Keratinocyte (primary cell): Measurements from ENCODE around the gene ITPKB.

ENCODE experiments used
- CTCF ChIP-seq, 3 experiments: IDR thresholded peaks in 1 of 3; conservative IDR thresholded peaks in 1 of 3; optimal IDR thresholded peaks in 1 of 3; 2 replicates in 2 of 3; 3 replicates in 1 of 3; pipeline versions ENCODE3 to v1.5.1; 2011; ENCODE audit warnings: low read length in 3 of 3, mild to moderate bottlenecking in 3 of 3, moderate library complexity in 2 of 3, control low read depth in 1 of 3, inconsistent platforms in 1 of 3; ENCODE audit not compliant: insufficient read depth in 2 of 3; ENCODE audit errors: extremely low read depth in 1 of 3
- EZH2 ChIP-seq: IDR thresholded peaks from one replicate; pipeline ENCODE4 v1.6.1; 2012; ENCODE audit warnings: inconsistent platforms, mild to moderate bottlenecking, low read length, moderate library complexity

- no peak for TF ChIP-seq EZH2
- TF ChIP-seq CTCF (optimal IDR thresholded peaks at IDR 0.05 in 1 of 3, IDR thresholded peaks at IDR 0.05 in 1 of 3, conservative IDR thresholded peaks at IDR 0.05 in 1 of 3; ENCODE audit: extremely low read depth in 1 of 3, insufficient read depth in 2 of 3, low read length in 3 of 3), result no peak
Observed at GRCh38 chr1:226627924-226628611, 111.0 kb downstream of the ITPKB start.
